HCT116 (cell line): Measurements from ENCODE around the gene SPINK5. TPM values are rescaled to one million over a fixed set of nuclear protein-coding genes. Genes with fewer than 3 reads are reported as not detected.

Experiments
- ATAC-seq: fragments of 200-7000 bp; cut with Tn5 transposase; 2 replicates; pipeline ENCODE4 v1.9.1; 2020; ENCODE audit warnings: mild to moderate bottlenecking, moderate library complexity
- BruUV-seq: library from RNA; stranded (reverse); fragments of 400-500 nt; replicated peaks from 2 replicates; lab custom pipeline; 2021; lab: Mats Ljungman, UMichigan
- CTCF ChIA-PET: fragments of 300-600 bp; sonication (Branson Sonifier 250); formaldehyde crosslinking; loops from one replicate; lab custom pipeline; 2021; ENCODE audit warnings: antibody characterized with exemption; lab: Charles Lee
- POLR2A ChIA-PET: fragments of 300-600, 350-600 bp; sonication (Branson Sonifier 250); formaldehyde crosslinking; loops from one replicate; lab custom pipeline; 2021; ENCODE audit warnings: antibody characterized with exemption; lab: Charles Lee
- RAD21 ChIA-PET, 2 experiments: fragments of 300-600 bp; sonication (Branson Sonifier 250); formaldehyde crosslinking; loops; one replicate each; lab custom pipeline; 2023; ENCODE audit warnings: low total read pairs in 2 of 2; ENCODE audit not compliant: uncharacterized antibody in 2 of 2, unreplicated experiment in 2 of 2, low non-redundant PET in 1 of 2; lab: Charles Lee
- DNase-seq: peaks from one replicate; pipeline ENCODE4 v3.0.0-alpha.2; 2010; ENCODE audit warnings: low read depth, low spot score
- H2AFZ ChIP-seq: fragments of 200-600 bp; shearing (Covaris generic), sonication (generic); 2 replicates; pipeline ENCODE4 v1.6.1; 2017; ENCODE audit warnings: low read depth, mixed run types, mixed read lengths, antibody characterized with exemption, low read length; ENCODE audit not compliant: poor library complexity, severe bottlenecking
- H3K27ac ChIP-seq: 2 replicates; pipeline ENCODE4 v1.5.1; 2012; ENCODE audit warnings: low read depth, low read length
- H3K27me3 ChIP-seq: fragments of 200-600 bp; sonication (generic); 2 replicates; pipeline ENCODE4 v1.6.1; 2016; ENCODE audit warnings: mixed run types, low read length, mixed read lengths; ENCODE audit not compliant: insufficient read depth
- H3K36me3 ChIP-seq, 2 experiments: fragments of 200-500 bp in 1 of 2; fragments of 200-600 bp in 1 of 2; sonication (Bioruptor generic) in 1 of 2; sonication (generic) in 1 of 2; 2 replicates each; pipeline versions ENCODE4 v1.5.1 to v1.6.1; 2014 to 2016; ENCODE audit warnings: low read length in 2 of 2, inconsistent platforms in 1 of 2, mixed read lengths in 1 of 2, mixed run types in 1 of 2; ENCODE audit not compliant: insufficient read depth in 2 of 2, control insufficient read depth in 1 of 2
- H3K4me1 ChIP-seq, 2 experiments: fragments of 200-600 bp in 1 of 2; sonication (generic) in 1 of 2; 2 replicates each; pipeline versions ENCODE4 v1.5.1 to v1.6.1; 2012 to 2017; ENCODE audit warnings: low read length in 2 of 2, inconsistent platforms in 1 of 2, mild to moderate bottlenecking in 1 of 2, mixed read lengths in 1 of 2, mixed run types in 1 of 2, moderate library complexity in 1 of 2; ENCODE audit not compliant: insufficient read depth in 2 of 2, control insufficient read depth in 1 of 2
- H3K4me2 ChIP-seq: fragments of 200-600 bp; sonication (generic); 2 replicates; pipeline ENCODE4 v1.6.1; 2017; ENCODE audit warnings: mixed run types, low read length, mixed read lengths
- H3K4me3 ChIP-seq, 2 experiments: fragments of 200-600 bp in 1 of 2; sonication (generic) in 1 of 2; replicated peaks in 1 of 2; 2 replicates each; pipeline ENCODE4 v1.5.1; 2011 to 2016; ENCODE audit warnings: low read length in 2 of 2, control low read depth in 1 of 2, low read depth in 1 of 2, mild to moderate bottlenecking in 1 of 2, mixed read lengths in 1 of 2, mixed run types in 1 of 2
- H3K79me2 ChIP-seq: fragments of 200-600 bp; sonication (generic); 2 replicates; pipeline ENCODE4 v1.6.1; 2017; ENCODE audit warnings: mild to moderate bottlenecking, mixed run types, low read length, moderate library complexity, mixed read lengths; ENCODE audit not compliant: insufficient read depth
- H3K9ac ChIP-seq: fragments of 200-600 bp; sonication (generic); 2 replicates; pipeline ENCODE4 v1.6.1; 2016; ENCODE audit warnings: low read length, mixed read lengths
- H3K9me2 ChIP-seq: fragments of 200-600 bp; sonication (generic), shearing (Covaris generic); 2 replicates; pipeline ENCODE4 v1.6.1; 2017; ENCODE audit warnings: mixed run types, mild to moderate bottlenecking, moderate library complexity; ENCODE audit not compliant: insufficient read depth
- H3K9me3 ChIP-seq, 2 experiments: fragments of 200-500 bp in 1 of 2; fragments of 200-600 bp in 1 of 2; sonication (Bioruptor generic) in 1 of 2; sonication (generic) in 1 of 2; 2 replicates each; pipeline ENCODE4 v1.6.1; 2014 to 2017; ENCODE audit warnings: low read length in 2 of 2, mixed read lengths in 2 of 2, inconsistent platforms in 1 of 2, low read depth in 1 of 2, mild to moderate bottlenecking in 1 of 2, mixed run types in 1 of 2, moderate library complexity in 1 of 2; ENCODE audit not compliant: control insufficient read depth in 1 of 2, insufficient read depth in 1 of 2
- H4K20me1 ChIP-seq: fragments of 200-600 bp; sonication (generic), shearing (Covaris generic); 2 replicates; pipeline ENCODE4 v1.6.1; 2017; ENCODE audit warnings: mixed run types, mild to moderate bottlenecking, moderate library complexity; ENCODE audit not compliant: insufficient read depth
- CBX3 ChIP-seq: IDR thresholded peaks from 2 replicates; pipeline ENCODE4 v1.6.1; 2012; ENCODE audit warnings: low read depth
- CEBPB ChIP-seq: IDR thresholded peaks from 2 replicates; pipeline ENCODE4 v1.6.1; 2012; ENCODE audit warnings: low read depth
- EGR1 ChIP-seq: IDR thresholded peaks from 2 replicates; pipeline ENCODE4 v1.6.1; 2012; ENCODE audit warnings: low read depth
- ELF1 ChIP-seq: IDR thresholded peaks from 2 replicates; pipeline ENCODE4 v1.6.1; 2012; ENCODE audit warnings: low read depth, borderline replicate concordance
- EZH2phosphoT487 ChIP-seq: fragments of 200-600 bp; IDR thresholded peaks from 2 replicates; pipeline ENCODE4 v1.6.1; 2018; ENCODE audit warnings: antibody characterized with exemption, borderline replicate concordance
- FOSL1 ChIP-seq: IDR thresholded peaks from 2 replicates; pipeline ENCODE4 v1.6.1; 2012; ENCODE audit warnings: low read depth
- JUND ChIP-seq: IDR thresholded peaks from 2 replicates; pipeline ENCODE4 v1.6.1; 2012
- POLR2A ChIP-seq: IDR thresholded peaks from 2 replicates; pipeline ENCODE4 v1.7.0; 2011; ENCODE audit warnings: borderline replicate concordance; ENCODE audit not compliant: insufficient read depth, insufficient read length; ENCODE audit errors: extremely low read depth
- POLR2AphosphoS5 ChIP-seq: IDR thresholded peaks from 2 replicates; pipeline ENCODE4 v1.6.1; 2011; ENCODE audit warnings: mild to moderate bottlenecking, low read depth, low read length, moderate library complexity
- RAD21 ChIP-seq: IDR thresholded peaks from 2 replicates; pipeline ENCODE4 v1.6.1; 2012; ENCODE audit warnings: low read depth, mild to moderate bottlenecking
- SP1 ChIP-seq: IDR thresholded peaks from 2 replicates; pipeline ENCODE4 v1.6.1; 2012; ENCODE audit warnings: low read depth
- SRF ChIP-seq: IDR thresholded peaks from 2 replicates; pipeline ENCODE4 v1.6.1; 2012; ENCODE audit warnings: low read depth
- TCF7L2 ChIP-seq: IDR thresholded peaks from 2 replicates; pipeline ENCODE4 v1.7.0; 2011; ENCODE audit warnings: borderline replicate concordance, inconsistent platforms; ENCODE audit not compliant: insufficient read depth, insufficient read length; ENCODE audit errors: extremely low read depth
- YY1 ChIP-seq: IDR thresholded peaks from 2 replicates; pipeline ENCODE4 v1.6.1; 2011; ENCODE audit warnings: low read length, low read depth, moderate library complexity, mild to moderate bottlenecking; ENCODE audit not compliant: insufficient replicate concordance; ENCODE audit errors: extremely low read depth
- ZNF274 ChIP-seq: fragments of 200-500 bp; sonication (Bioruptor generic); IDR thresholded peaks from 2 replicates; pipeline ENCODE4 v1.6.1; 2014; ENCODE audit warnings: mild to moderate bottlenecking, low read depth, low read length, inconsistent platforms
- intact Hi-C: fragments of 100-400 bp; cut with micrococcal nuclease; formaldehyde crosslinking; loops from 2 replicates; pipeline ENCODE4 v1.10.0; 2022
- total RNA-seq: library from RNA; stranded (reverse); gene quantifications from one replicate; pipeline ENCODE4 v1.2.1, GENCODE V29; 2021; ENCODE audit not compliant: unreplicated experiment
- TF ChIP-seq, protein P1 (sequence below): IDR thresholded peaks from 2 replicates; pipeline ENCODE4 v1.6.1; 2012; ENCODE audit warnings: low read depth
- TF ChIP-seq, protein P2 (sequence below), 3 experiments: fragments of 200-600 bp in 1 of 3; sonication (generic) in 1 of 3; IDR thresholded peaks in 2 of 3; conservative IDR thresholded peaks in 1 of 3; 2 replicates each; pipeline ENCODE4 v1.5.1; 2012 to 2017; ENCODE audit warnings: low read depth in 2 of 3, low read length in 2 of 3, antibody characterized with exemption in 1 of 3, borderline replicate concordance in 1 of 3, control low read depth in 1 of 3, mild to moderate bottlenecking in 1 of 3, mixed read lengths in 1 of 3, mixed run types in 1 of 3, moderate library complexity in 1 of 3; ENCODE audit not compliant: insufficient read depth in 1 of 3
- TF ChIP-seq, protein P3 (sequence below): IDR thresholded peaks from 2 replicates; pipeline ENCODE4 v1.6.1; 2012
- TF ChIP-seq, protein P4 (sequence below): IDR thresholded peaks from 2 replicates; pipeline ENCODE4 v1.6.1; 2012

SPINK5 gene
- total RNA-seq, 1 experiment from 2014 or later, result not detected

DNA sequence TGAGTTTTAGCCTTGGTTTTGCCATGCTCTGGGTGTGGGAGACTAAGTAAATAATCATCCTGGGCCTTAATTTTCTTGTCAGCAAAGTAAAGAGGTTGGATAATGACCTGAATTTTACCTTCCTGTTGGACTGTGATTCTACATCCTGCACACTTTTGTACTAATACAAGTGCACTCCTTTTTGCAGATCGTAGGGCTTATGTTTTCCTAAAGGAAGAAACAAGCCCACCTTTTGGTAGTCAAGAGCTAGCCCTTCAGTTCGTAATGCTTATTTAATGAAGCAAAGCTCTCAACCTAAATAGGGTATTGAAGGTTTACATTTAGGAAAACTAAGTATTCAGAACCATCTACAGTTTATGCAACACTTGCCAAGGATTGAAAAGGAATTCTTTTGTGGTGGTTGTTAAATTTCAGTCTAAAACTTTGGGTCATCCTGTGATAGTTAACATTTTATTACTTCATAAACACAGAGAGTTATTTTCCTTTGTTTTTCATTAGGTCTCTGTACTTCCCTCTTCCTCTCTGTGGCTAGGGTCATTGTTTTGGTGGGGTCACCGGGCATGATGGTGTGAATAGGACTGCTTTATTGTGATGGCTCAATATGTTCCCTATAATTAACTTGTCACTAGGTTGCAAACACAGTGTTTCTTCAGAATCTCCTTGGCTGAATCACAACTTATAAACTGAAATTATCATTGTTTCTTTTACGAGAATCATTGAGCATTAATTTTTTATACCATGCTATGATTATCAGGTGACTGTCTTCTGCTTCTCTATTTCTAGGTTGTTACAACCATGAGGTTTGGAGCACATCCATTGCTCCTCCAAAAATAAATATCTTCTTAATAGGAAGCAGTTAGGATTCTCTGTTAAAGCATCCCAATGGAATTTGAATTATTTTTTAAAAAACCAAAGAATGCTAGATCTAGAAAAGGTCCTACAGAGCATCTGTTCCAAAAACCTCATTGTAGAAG is 28.5 kb downstream of the SPINK5 start:
- no peaks in the 10 kb centered on the region for H4K20me1 ChIP-seq
- no peaks in the 10 kb centered on the region for H3K79me2 ChIP-seq
- DNase-seq (no peak), ATAC-seq (no peak)
- no peaks in the 10 kb centered on the region for H3K9me3 ChIP-seq
- peaks cover 16% of the 10 kb centered on the region for H3K27me3 ChIP-seq
- no peak overlapping the region for H3K9ac ChIP-seq
- no peak overlapping the region for H3K4me2 ChIP-seq
- H3K4me3 ChIP-seq, result no peak overlapping the region
- H3K9me2 ChIP-seq, result no peaks in the 10 kb centered on the region
- ChIA-PET CTCF (no interaction called here), RAD21 (no interaction called here), POLR2A (no interaction called here)
- H3K4me1 ChIP-seq, result no peaks in the 10 kb centered on the region
- TF ChIP-seq YY1, result no peak
- TF ChIP-seq TCF7L2, result no peak
- TF ChIP-seq CEBPB, result no peak
- no peak for TF ChIP-seq SRF
- no peak for TF ChIP-seq EGR1
- no peak for TF ChIP-seq ELF1
- TF ChIP-seq FOSL1, result no peak
- TF ChIP-seq RAD21, result no peak
- TF ChIP-seq JUND, result no peak
- TF ChIP-seq, protein P1, sequence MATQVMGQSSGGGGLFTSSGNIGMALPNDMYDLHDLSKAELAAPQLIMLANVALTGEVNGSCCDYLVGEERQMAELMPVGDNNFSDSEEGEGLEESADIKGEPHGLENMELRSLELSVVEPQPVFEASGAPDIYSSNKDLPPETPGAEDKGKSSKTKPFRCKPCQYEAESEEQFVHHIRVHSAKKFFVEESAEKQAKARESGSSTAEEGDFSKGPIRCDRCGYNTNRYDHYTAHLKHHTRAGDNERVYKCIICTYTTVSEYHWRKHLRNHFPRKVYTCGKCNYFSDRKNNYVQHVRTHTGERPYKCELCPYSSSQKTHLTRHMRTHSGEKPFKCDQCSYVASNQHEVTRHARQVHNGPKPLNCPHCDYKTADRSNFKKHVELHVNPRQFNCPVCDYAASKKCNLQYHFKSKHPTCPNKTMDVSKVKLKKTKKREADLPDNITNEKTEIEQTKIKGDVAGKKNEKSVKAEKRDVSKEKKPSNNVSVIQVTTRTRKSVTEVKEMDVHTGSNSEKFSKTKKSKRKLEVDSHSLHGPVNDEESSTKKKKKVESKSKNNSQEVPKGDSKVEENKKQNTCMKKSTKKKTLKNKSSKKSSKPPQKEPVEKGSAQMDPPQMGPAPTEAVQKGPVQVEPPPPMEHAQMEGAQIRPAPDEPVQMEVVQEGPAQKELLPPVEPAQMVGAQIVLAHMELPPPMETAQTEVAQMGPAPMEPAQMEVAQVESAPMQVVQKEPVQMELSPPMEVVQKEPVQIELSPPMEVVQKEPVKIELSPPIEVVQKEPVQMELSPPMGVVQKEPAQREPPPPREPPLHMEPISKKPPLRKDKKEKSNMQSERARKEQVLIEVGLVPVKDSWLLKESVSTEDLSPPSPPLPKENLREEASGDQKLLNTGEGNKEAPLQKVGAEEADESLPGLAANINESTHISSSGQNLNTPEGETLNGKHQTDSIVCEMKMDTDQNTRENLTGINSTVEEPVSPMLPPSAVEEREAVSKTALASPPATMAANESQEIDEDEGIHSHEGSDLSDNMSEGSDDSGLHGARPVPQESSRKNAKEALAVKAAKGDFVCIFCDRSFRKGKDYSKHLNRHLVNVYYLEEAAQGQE, result no peak
- no peak for TF ChIP-seq POLR2A
- TF ChIP-seq, protein P2, sequence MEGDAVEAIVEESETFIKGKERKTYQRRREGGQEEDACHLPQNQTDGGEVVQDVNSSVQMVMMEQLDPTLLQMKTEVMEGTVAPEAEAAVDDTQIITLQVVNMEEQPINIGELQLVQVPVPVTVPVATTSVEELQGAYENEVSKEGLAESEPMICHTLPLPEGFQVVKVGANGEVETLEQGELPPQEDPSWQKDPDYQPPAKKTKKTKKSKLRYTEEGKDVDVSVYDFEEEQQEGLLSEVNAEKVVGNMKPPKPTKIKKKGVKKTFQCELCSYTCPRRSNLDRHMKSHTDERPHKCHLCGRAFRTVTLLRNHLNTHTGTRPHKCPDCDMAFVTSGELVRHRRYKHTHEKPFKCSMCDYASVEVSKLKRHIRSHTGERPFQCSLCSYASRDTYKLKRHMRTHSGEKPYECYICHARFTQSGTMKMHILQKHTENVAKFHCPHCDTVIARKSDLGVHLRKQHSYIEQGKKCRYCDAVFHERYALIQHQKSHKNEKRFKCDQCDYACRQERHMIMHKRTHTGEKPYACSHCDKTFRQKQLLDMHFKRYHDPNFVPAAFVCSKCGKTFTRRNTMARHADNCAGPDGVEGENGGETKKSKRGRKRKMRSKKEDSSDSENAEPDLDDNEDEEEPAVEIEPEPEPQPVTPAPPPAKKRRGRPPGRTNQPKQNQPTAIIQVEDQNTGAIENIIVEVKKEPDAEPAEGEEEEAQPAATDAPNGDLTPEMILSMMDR (IDR thresholded peaks at IDR 0.05 in 2 of 3, conservative IDR thresholded peaks at IDR 0.05 in 1 of 3; ENCODE audit: borderline replicate concordance in 1 of 3, insufficient read depth in 1 of 3, low read depth in 2 of 3, low read length in 2 of 3), result no peak
- TF ChIP-seq ZNF274, result no peak
- TF ChIP-seq, protein P3, sequence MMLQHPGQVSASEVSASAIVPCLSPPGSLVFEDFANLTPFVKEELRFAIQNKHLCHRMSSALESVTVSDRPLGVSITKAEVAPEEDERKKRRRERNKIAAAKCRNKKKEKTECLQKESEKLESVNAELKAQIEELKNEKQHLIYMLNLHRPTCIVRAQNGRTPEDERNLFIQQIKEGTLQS, result no peak
- TF ChIP-seq, protein P4, sequence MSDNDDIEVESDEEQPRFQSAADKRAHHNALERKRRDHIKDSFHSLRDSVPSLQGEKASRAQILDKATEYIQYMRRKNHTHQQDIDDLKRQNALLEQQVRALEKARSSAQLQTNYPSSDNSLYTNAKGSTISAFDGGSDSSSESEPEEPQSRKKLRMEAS, result no peak
- no peak for TF ChIP-seq POLR2AphosphoS5
- TF ChIP-seq EZH2phosphoT487, result no peak
- no peak for TF ChIP-seq SP1
- no peak for TF ChIP-seq CBX3
- H3K27ac ChIP-seq, result no peak overlapping the region
- no peaks in the 10 kb centered on the region for H3K36me3 ChIP-seq
- BruUV-seq, result no TSS peak
- intact Hi-C loops, result no loop called here
- H2AFZ ChIP-seq, result no peak overlapping the region
